ENCODE results near the gene SGCD. TPM values are rescaled to one million over a fixed set of nuclear protein-coding genes. Genes with fewer than 3 reads are reported as not detected.

The SGCD gene
- total RNA-seq, 2 experiments from 2014 or later: not detected

DNA sequence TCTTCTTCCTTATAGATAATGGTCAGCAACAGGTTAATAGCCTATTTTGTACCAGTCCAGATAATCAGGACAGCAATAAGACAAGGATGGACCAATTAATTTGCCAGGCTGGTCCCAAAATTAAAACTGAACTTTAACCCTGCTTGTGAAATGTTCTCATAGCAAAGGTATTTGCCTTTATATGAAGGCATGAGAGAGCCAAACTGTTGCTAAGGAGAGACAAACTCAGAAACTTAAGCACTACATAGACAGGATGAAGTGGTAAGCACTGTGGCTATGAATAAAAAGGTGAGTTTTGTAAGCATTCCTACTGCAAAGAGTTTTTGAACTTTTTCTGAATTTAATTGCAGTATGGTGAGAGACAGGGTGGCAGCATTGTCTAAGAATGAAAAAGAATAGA lies 348.4 kb downstream of the SGCD start:
- no peaks in the 10 kb centered on the region for H3K27me3 ChIP-seq (ENCODE audit: control insufficient read depth in 1 of 2, insufficient read depth in 2 of 2, low read length in 2 of 2)
- no peaks in the 10 kb centered on the region for H3K36me3 Mint-ChIP-seq (ENCODE audit: low read depth)
- no peak overlapping the region for H3K4me3 ChIP-seq (ENCODE audit: low read length)
- H3K36me3 ChIP-seq (ENCODE audit: insufficient read depth, low read length): no peaks in the 10 kb centered on the region
- TF ChIP-seq, protein P1, sequence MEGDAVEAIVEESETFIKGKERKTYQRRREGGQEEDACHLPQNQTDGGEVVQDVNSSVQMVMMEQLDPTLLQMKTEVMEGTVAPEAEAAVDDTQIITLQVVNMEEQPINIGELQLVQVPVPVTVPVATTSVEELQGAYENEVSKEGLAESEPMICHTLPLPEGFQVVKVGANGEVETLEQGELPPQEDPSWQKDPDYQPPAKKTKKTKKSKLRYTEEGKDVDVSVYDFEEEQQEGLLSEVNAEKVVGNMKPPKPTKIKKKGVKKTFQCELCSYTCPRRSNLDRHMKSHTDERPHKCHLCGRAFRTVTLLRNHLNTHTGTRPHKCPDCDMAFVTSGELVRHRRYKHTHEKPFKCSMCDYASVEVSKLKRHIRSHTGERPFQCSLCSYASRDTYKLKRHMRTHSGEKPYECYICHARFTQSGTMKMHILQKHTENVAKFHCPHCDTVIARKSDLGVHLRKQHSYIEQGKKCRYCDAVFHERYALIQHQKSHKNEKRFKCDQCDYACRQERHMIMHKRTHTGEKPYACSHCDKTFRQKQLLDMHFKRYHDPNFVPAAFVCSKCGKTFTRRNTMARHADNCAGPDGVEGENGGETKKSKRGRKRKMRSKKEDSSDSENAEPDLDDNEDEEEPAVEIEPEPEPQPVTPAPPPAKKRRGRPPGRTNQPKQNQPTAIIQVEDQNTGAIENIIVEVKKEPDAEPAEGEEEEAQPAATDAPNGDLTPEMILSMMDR (IDR thresholded peaks at IDR 0.05): no peak
- intact Hi-C loops (cut with DNase I, micrococcal nuclease): loop anchor here in 1 of 2 experiments (10.0 kb wide), 1 partner anchor 269 kb away; no protein-coding TSS in a partner anchor
- H3K4me1 ChIP-seq (ENCODE audit: insufficient read depth, low read length): no peaks in the 10 kb centered on the region
- DNase-seq (no peak), ATAC-seq (ENCODE audit: poor library complexity) (no peak)
- ChIA-PET CTCF (no interaction called here), POLR2A (no interaction called here)
- H3K9me3 Mint-ChIP-seq: no peaks in the 10 kb centered on the region
- no peaks in the 10 kb centered on the region for H3K9me3 ChIP-seq (ENCODE audit: control insufficient read depth in 1 of 2, insufficient read depth in 1 of 2, low read length in 2 of 2)
- H3K27ac ChIP-seq (ENCODE audit: low read depth in 1 of 2, low read length in 2 of 2): no peak overlapping the region
- no peak overlapping the region for H3K27ac Mint-ChIP-seq
- H3K4me3 Mint-ChIP-seq: no peak overlapping the region
- peaks cover 5% of the 10 kb centered on the region for H3K27me3 Mint-ChIP-seq
- H3K4me1 Mint-ChIP-seq (ENCODE audit: low read depth): no peaks in the 10 kb centered on the region

DNA sequence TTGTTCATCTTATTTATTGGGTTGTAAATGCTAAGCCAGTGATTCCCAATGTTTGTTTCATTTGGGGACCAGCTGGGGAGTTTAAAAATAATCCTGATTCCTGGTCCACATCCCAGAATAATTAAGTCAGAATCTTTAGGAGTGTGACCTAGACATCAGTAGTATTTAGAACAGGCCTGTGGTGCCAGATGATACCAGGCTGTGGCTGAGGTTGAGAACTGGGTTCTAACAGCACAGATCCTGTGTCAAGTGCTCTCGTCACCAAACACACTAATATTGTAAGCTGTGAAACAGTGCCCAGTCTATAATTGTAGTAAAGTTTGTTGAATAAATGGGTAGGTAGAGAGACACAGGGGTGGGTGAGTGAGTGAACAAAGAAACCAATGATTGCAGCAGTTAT lies 351.0 kb downstream of the SGCD start:
- intact Hi-C loops (cut with DNase I, micrococcal nuclease): loop anchor here in 1 of 2 experiments (10.0 kb wide), 1 partner anchor 267 kb away; no protein-coding TSS in a partner anchor
- TF ChIP-seq, protein P1 (IDR thresholded peaks at IDR 0.05): no peak
- no peak for ATAC-seq (ENCODE audit: poor library complexity)
- no peak overlapping the region for H3K4me3 Mint-ChIP-seq
- Histone ChIP-seq H3K4me3 (ENCODE audit: low read length) (no peak overlapping the region), H3K4me1 (ENCODE audit: insufficient read depth, low read length) (no peaks in the 10 kb centered on the region), H3K9me3 (ENCODE audit: control insufficient read depth in 1 of 2, insufficient read depth in 1 of 2, low read length in 2 of 2) (no peaks in the 10 kb centered on the region), H3K27ac (ENCODE audit: low read depth in 1 of 2, low read length in 2 of 2) (no peak overlapping the region), H3K36me3 (ENCODE audit: insufficient read depth, low read length) (no peaks in the 10 kb centered on the region), H3K27me3 (ENCODE audit: control insufficient read depth in 1 of 2, insufficient read depth in 2 of 2, low read length in 2 of 2) (peaks cover 0 to 5% of the 10 kb centered on the region in 2 experiments)
- H3K27me3 Mint-ChIP-seq: peaks cover 20% of the 10 kb centered on the region
- no peak for DNase-seq
- H3K36me3 Mint-ChIP-seq (ENCODE audit: low read depth): no peaks in the 10 kb centered on the region
- ChIA-PET CTCF (no interaction called here), POLR2A (no interaction called here)
- H3K4me1 Mint-ChIP-seq (ENCODE audit: low read depth): no peaks in the 10 kb centered on the region
- no peak overlapping the region for H3K27ac Mint-ChIP-seq
- H3K9me3 Mint-ChIP-seq: no peaks in the 10 kb centered on the region

DNA sequence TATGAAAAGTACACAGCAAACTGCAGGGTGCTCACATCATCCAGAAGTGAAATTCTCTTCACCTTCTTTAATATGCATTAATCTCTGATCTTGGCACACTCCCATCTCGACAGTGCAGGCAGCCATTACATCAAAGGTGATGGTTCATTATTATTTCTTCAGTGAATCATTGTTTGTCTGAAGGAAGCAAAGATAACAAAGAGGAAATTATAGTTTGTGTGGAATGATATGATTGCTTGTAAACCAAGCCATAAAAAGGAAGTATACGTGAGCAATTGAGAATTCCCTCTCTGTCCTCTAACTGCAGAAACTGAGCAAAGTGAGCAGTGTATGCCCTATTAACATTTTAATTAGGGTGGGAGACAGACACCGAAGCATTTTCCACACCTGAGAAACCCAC lies 351.5 kb downstream of the SGCD start:
- Histone ChIP-seq H3K36me3 (ENCODE audit: insufficient read depth, low read length) (no peaks in the 10 kb centered on the region), H3K4me3 (ENCODE audit: low read length) (no peak overlapping the region), H3K27ac (ENCODE audit: low read depth in 1 of 2, low read length in 2 of 2) (no peak overlapping the region), H3K27me3 (ENCODE audit: control insufficient read depth in 1 of 2, insufficient read depth in 2 of 2, low read length in 2 of 2) (peaks cover 0 to 5% of the 10 kb centered on the region in 2 experiments), H3K4me1 (ENCODE audit: insufficient read depth, low read length) (no peaks in the 10 kb centered on the region), H3K9me3 (ENCODE audit: control insufficient read depth in 1 of 2, insufficient read depth in 1 of 2, low read length in 2 of 2) (no peaks in the 10 kb centered on the region)
- TF ChIP-seq, protein P1 (IDR thresholded peaks at IDR 0.05): no peak
- Mint-ChIP-seq H3K36me3 (ENCODE audit: low read depth) (no peaks in the 10 kb centered on the region), H3K27ac (no peak overlapping the region), H3K27me3 (peaks cover 25% of the 10 kb centered on the region), H3K9me3 (no peaks in the 10 kb centered on the region), H3K4me1 (ENCODE audit: low read depth) (no peaks in the 10 kb centered on the region), H3K4me3 (no peak overlapping the region)
- ATAC-seq (ENCODE audit: poor library complexity): no peak
- POLR2A ChIA-PET: no interaction called here
- intact Hi-C loops (cut with DNase I, micrococcal nuclease): loop anchor here in 1 of 2 experiments (10.0 kb wide), 1 partner anchor 266 kb away; no protein-coding TSS in a partner anchor
- DNase-seq: no peak
- CTCF ChIA-PET: no interaction called here

All from CD4-positive, alpha-beta T cell (primary cell).